ENCODE results near the gene NSUN7. TPM values are rescaled to one million over a fixed set of nuclear protein-coding genes. Genes with fewer than 3 reads are reported as not detected.

The NSUN7 gene
- total and polyA plus RNA-seq, 9 of the 15 experiments (the other 6 are each of a cell fraction or from before 2014, with no cell fraction given) = not detected

DNA sequence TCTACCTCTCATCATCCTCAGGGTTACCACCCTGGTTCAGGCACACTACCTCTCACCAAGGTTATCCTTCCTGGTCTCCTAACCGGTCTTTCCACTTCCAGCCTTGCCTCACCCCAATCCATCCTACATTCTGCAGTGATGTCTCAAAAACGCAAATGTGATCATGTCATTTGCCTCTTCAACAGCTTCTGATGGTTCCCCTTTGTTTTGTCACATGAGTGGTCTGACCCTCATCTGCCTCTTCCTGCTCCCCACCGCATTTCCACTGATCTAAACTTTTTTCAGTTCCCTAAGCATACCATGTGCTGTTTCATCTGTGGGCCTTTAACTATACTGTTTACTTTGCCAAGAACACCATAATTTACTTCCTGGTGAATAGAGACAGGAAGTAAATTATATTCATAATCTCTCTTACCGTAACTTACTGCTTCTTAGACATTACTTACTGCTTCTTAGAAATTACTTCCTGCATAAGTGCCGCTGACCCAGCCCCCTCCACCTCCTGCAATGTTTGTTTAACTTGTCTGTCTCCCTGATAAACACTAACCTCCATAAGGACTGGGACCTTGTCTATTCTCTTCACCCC is 27.1 kb upstream of the NSUN7 start:
- no peaks in the 10 kb centered on the region for H3K4me1 ChIP-seq (replicated peaks in 1 of 2; ENCODE audit: control insufficient read depth in 2 of 2, insufficient read depth in 2 of 2, low read length in 2 of 2)
- H2AFZ ChIP-seq (ENCODE audit: low read depth, low read length) = peak overlapping the region; percentile 46
- POLR2A ChIA-PET = no interaction called here
- H3K9ac ChIP-seq (ENCODE audit: insufficient read depth in 1 of 2, low read depth in 2 of 2, low read length in 2 of 2) = no peak overlapping the region
- no peaks in the 10 kb centered on the region for H3K36me3 ChIP-seq (ENCODE audit: control insufficient read depth, insufficient read depth, low read length)
- no peaks in the 10 kb centered on the region for H3K79me2 ChIP-seq (ENCODE audit: control insufficient read depth, insufficient read depth, low read length)
- FAIRE-seq = no peak
- intact Hi-C loops (cut with micrococcal nuclease) = no loop called here
- H3K4me3 ChIP-seq = no peak overlapping the region
- BruUV-seq (replicated peaks) = no TSS peak
- H3K27ac ChIP-seq (ENCODE audit: extremely low read depth, low read depth, low read length) = no peak overlapping the region
- in situ Hi-C loops (cut with MboI) = no loop called here
- no peaks in the 10 kb centered on the region for H4K20me1 ChIP-seq (replicated peaks; ENCODE audit: control insufficient read depth, insufficient read depth, low read length)
- peak; percentile 50; the same call in 2 of the 3 replicates for ATAC-seq
- peak in 1 of 4 experiments; percentile 8 for DNase-seq (ENCODE audit: extremely low read depth in 1 of 4, low spot score in 3 of 4)
- no peak overlapping the region for H3K4me2 ChIP-seq (ENCODE audit: insufficient read depth, low read length)
- 0 out of 5 replicates have a peak, but pooled peaks cover 0 to 5% of the 10 kb centered on the region in 2 experiments for H3K27me3 ChIP-seq (ENCODE audit: control insufficient read depth in 2 of 2, insufficient read depth in 2 of 2, low read length in 2 of 2)
- CTCF ChIA-PET (ENCODE audit: low intra/inter-chr PET ratio) = no interaction called here
- no peaks in the 10 kb centered on the region for H3K9me1 ChIP-seq (ENCODE audit: control insufficient read depth, insufficient read depth, low read length)
- H3K9me3 ChIP-seq (replicated peaks; ENCODE audit: control insufficient read depth, insufficient read depth, low read depth, low read length) = no peaks in the 10 kb centered on the region
- 13% methylated on average over 5 of the region's 5 CpGs for WGBS (ENCODE audit: insufficient coverage, low coverage, missing lambda C conversion rate)
- TF ChIP-seq RAD21 (CRISPR knock-in tag; conservative IDR thresholded peaks at IDR 0.05 in 1 of 2, IDR thresholded peaks at IDR 0.05 in 1 of 2) (no peak), NR2C2 (CRISPR knock-in tag; IDR thresholded peaks at IDR 0.05) (no peak), NR2C2 (tag; IDR thresholded peaks at IDR 0.05) (peak; percentile 69; the same call in 1 of the 2 replicates), TEAD4 (IDR thresholded peaks at IDR 0.05; ENCODE audit: low read length) (peak; percentile 24; the same call in 1 of the 2 replicates), TEAD4 (CRISPR knock-in tag; IDR thresholded peaks at IDR 0.05; ENCODE audit: borderline replicate concordance) (no peak), NONO (IDR thresholded peaks at IDR 0.05; ENCODE audit: low read depth in 2 of 2, low read length in 1 of 2) (no peak), BACH1 (tag; IDR thresholded peaks at IDR 0.05) (peak; percentile 35; the same call in 1 of the 2 replicates), BRCA1 (IDR thresholded peaks at IDR 0.05) (no peak), BRCA1 (CRISPR knock-in tag; IDR thresholded peaks at IDR 0.05) (no peak), JUN (IDR thresholded peaks at IDR 0.05; ENCODE audit: borderline replicate concordance, low read depth, low read length) (no peak), JUN (CRISPR knock-in tag; IDR thresholded peaks at IDR 0.05; ENCODE audit: borderline replicate concordance) (no peak), JUND (IDR thresholded peaks at IDR 0.05; ENCODE audit: borderline replicate concordance, low read depth, low read length) (peak; percentile 24; the same call in 1 of the 2 replicates), JUND (tag; IDR thresholded peaks at IDR 0.05; ENCODE audit: borderline replicate concordance, low read depth, low read length) (no peak), MEIS2 (IDR thresholded peaks at IDR 0.05; ENCODE audit: partially characterized antibody) (peak; percentile 79), ETV6 (IDR thresholded peaks at IDR 0.05; ENCODE audit: borderline replicate concordance in 1 of 2, low read depth in 2 of 2, low read length in 1 of 2) (peak in 1 of 2 experiments; percentile 70; a peak in 1 of 4 replicates), ETV6 (CRISPR knock-in tag; IDR thresholded peaks at IDR 0.05; ENCODE audit: borderline replicate concordance) (no peak), PPARD (CRISPR knock-in tag; IDR thresholded peaks at IDR 0.05) (no peak)
- TF ChIP-seq, protein P1, sequence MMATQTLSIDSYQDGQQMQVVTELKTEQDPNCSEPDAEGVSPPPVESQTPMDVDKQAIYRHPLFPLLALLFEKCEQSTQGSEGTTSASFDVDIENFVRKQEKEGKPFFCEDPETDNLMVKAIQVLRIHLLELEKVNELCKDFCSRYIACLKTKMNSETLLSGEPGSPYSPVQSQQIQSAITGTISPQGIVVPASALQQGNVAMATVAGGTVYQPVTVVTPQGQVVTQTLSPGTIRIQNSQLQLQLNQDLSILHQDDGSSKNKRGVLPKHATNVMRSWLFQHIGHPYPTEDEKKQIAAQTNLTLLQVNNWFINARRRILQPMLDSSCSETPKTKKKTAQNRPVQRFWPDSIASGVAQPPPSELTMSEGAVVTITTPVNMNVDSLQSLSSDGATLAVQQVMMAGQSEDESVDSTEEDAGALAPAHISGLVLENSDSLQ (IDR thresholded peaks at IDR 0.05) = 0 out of 2 replicates have a peak, but pooled peaks have one; percentile 14

Measured in K562 (cell line).